Activated CD4-positive, alpha-beta T cell treated with anti-CD3 and anti-CD28 coated beads, Interleukin-2, amount 10 ng/mL, durations not matched to agents 7 days and 5 days (primary cell): Measurements from ENCODE around the gene TEX12. TPM values are rescaled to one million over a fixed set of nuclear protein-coding genes. Genes with fewer than 3 reads are reported as not detected.
"Not testable (repeated sequence)": the region's sequence is repeated elsewhere in the genome, so short reads cannot be mapped to it uniquely, and the experiment has no call there.

ENCODE experiments used
- CTCF ChIA-PET: fragments of 350-600 bp; sonication (Branson Sonifier 250); formaldehyde crosslinking; loops from one replicate; lab custom pipeline; 2021; ENCODE audit warnings: antibody characterized with exemption; lab: Charles Lee
- POLR2A ChIA-PET: fragments of 350-600 bp; sonication (Branson Sonifier 250); formaldehyde crosslinking; loops from one replicate; lab custom pipeline; 2021; ENCODE audit warnings: antibody characterized with exemption; lab: Charles Lee
- DNase-seq: peaks from one replicate; pipeline ENCODE4 v3.0.0-alpha.2; 2020
- H3K27ac Mint-ChIP-seq: one replicate; pipeline ENCODE4 v1.8.0; 2021; ENCODE audit warnings: mild to moderate bottlenecking, moderate library complexity, mixed read lengths
- H3K27me3 Mint-ChIP-seq: one replicate; pipeline ENCODE4 v1.8.0; 2021; ENCODE audit warnings: mixed read lengths
- H3K36me3 Mint-ChIP-seq: one replicate; pipeline ENCODE4 v1.8.0; 2021; ENCODE audit warnings: low read depth, mixed read lengths
- H3K4me1 Mint-ChIP-seq: one replicate; pipeline ENCODE4 v1.8.0; 2021; ENCODE audit warnings: mixed read lengths
- H3K4me3 Mint-ChIP-seq: one replicate; pipeline ENCODE4 v1.8.0; 2021; ENCODE audit warnings: mild to moderate bottlenecking, moderate library complexity, mixed read lengths
- H3K9me3 Mint-ChIP-seq: one replicate; pipeline ENCODE4 v1.8.0; 2021; ENCODE audit warnings: mixed read lengths
- total RNA-seq, 2 experiments: library from RNA; stranded (reverse); gene quantifications; one replicate each; pipeline ENCODE4 v1.2.3, GENCODE V29; 2021

Gene TEX12
- total RNA-seq, 2 experiments from 2014 or later: 0.20 to 0.35 TPM

DNA sequence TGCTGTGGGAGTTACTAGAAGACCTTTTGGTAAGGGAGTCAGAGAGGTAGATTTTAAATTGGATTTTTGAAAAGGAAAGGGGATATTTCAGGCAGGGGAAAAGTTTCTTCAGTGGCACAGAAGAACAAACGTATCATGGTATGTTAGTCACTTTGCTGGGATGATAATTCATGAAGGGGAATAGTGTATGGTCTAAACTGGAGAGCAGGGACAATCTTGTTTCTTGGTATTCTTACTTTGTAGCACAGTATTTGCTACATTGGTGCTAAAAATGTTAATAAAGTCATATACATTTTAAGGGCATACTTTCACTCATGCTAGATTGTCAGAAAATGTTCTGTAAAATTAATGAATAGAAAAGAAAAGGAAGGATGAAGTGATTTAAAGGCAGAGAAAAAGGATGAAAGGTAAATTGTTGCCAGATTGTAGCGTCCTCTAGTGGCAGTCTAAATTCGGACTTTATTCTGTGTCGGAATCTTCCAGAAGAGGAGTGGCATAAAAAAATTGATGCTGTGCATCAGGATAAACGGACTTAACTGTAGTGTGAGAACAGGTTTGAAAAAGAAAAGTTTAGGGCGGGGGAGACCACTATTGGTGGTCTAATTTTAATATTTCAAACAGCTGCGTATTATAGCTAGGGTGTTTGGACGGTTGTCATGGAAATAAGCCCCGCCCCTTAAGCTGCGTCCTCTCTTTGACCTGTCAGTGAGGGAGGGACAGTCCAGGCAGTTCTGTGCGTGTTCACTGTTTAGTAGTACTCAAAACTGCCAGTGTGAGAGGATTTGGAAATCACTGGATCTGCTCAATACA, 7.8 kb downstream of the TEX12 start, which contains the start of gene BCO2:
BCO2 (plus strand) TSS at position 724 of the 810 bp plus-strand sequence. CDS start 90 bp downstream, outside the sequence.
- peaks cover 10% of the 10 kb centered on the region for H3K4me1 Mint-ChIP-seq
- CTCF ChIA-PET: interaction anchor here (1.1 kb wide), 1 partner anchor 249 kb away, joined by 3 read pairs; no protein-coding TSS in a partner anchor
- POLR2A ChIA-PET: no interaction called here
- H3K9me3 Mint-ChIP-seq: no peaks in the 10 kb centered on the region
- H3K27me3 Mint-ChIP-seq: peaks cover 30% of the 10 kb centered on the region
- peak within 1 kb of the TSS; percentile 56 for H3K4me3 Mint-ChIP-seq
- H3K27ac Mint-ChIP-seq: no peak within 1 kb of the TSS
- no peaks in the 10 kb centered on the region for H3K36me3 Mint-ChIP-seq
- DNase-seq: peak; percentile 45

DNA sequence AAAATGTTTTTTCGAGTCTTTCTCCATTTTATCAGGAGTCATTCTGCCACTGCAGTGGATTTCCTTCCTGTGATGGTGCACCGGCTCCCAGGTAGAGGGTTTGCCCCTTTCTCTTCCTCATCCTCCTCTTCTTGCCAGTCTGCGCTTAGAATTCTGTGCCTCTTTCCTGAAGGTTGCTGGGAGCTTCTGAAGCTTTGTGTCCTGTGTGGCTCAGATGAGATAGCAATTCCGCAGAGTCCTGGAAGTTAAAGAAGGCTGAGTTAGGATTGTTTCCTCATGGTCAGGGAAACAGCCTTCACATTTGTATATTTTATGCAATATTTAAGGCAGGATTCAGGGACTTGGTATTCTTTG, 8.4 kb downstream of the TEX12 start:
- H3K27ac Mint-ChIP-seq: no peak overlapping the region
- CTCF ChIA-PET: interaction anchor here (0.6 to 1.1 kb wide), 3 partner anchors 46 to 249 kb away, joined by 3 read pairs; no protein-coding TSS in a partner anchor
- H3K4me3 Mint-ChIP-seq: no peak overlapping the region
- H3K36me3 Mint-ChIP-seq: no peaks in the 10 kb centered on the region
- DNase-seq: no peak
- H3K9me3 Mint-ChIP-seq: no peaks in the 10 kb centered on the region
- POLR2A ChIA-PET: no interaction called here
- H3K4me1 Mint-ChIP-seq: peaks cover 10% of the 10 kb centered on the region
- peaks cover 31% of the 10 kb centered on the region for H3K27me3 Mint-ChIP-seq

DNA sequence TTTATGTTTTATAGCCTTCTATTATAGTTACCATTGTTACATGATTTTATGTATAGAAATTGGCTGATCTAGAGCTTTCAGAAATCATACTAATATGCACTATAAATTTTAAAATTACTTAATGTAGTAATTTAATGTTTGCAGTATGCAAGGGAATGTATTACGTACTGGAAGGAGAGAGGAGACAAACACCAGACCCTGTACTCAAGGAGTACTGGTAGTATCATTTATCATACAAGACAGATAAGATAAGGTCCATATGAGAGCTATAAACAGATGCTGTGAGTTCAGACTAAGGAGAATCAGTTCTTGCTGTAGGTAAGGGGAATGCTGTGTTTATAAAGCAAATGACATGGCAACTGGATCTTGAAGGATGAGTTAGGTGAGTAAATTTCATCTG, 8.9 kb downstream of the TEX12 start:
- no peaks in the 10 kb centered on the region for H3K36me3 Mint-ChIP-seq
- peaks cover 31% of the 10 kb centered on the region for H3K27me3 Mint-ChIP-seq

DNA sequence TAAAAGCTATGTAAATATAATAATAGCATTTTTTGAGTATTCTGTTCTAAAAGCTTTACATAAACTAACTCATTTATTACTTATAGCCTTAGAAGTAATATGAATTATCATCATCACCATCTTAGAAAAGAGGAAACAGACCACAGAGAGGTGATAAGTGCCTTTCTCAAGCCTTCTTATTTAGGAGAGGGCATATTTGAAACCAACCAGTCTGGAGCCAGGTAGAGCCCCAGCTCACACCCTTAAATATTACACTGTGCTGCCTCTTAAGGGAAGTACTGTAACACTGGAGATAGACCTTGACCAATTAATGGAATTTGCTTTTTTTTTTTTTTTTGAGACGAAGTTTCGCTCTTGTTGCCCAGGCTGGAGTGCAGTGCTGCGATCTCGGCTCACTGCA, 10.4 kb downstream of the TEX12 start:
- no peak for DNase-seq
- H3K27me3 Mint-ChIP-seq: peaks cover 31% of the 10 kb centered on the region
- POLR2A ChIA-PET: no interaction called here
- H3K9me3 Mint-ChIP-seq: no peaks in the 10 kb centered on the region
- H3K4me1 Mint-ChIP-seq: peaks cover 10% of the 10 kb centered on the region
- H3K36me3 Mint-ChIP-seq: no peaks in the 10 kb centered on the region
- H3K27ac Mint-ChIP-seq: no peak overlapping the region
- CTCF ChIA-PET: interaction anchor here (0.6 kb wide), 1 partner anchor 76 kb away, joined by 3 read pairs; no protein-coding TSS in a partner anchor
- no peak overlapping the region for H3K4me3 Mint-ChIP-seq

More for the DNA sequence above, 8.9 kb downstream of the TEX12 start:
- Mint-ChIP-seq H3K4me3 (no peak overlapping the region), H3K9me3 (no peaks in the 10 kb centered on the region), H3K27ac (no peak overlapping the region), H3K4me1 (peaks cover 10% of the 10 kb centered on the region)
- ChIA-PET POLR2A (no interaction called here), CTCF (interaction anchor here (0.6 to 1.1 kb wide), 3 partner anchors 45 to 250 kb away, joined by 3 read pairs; no protein-coding TSS in a partner anchor)
- no peak for DNase-seq

DNA sequence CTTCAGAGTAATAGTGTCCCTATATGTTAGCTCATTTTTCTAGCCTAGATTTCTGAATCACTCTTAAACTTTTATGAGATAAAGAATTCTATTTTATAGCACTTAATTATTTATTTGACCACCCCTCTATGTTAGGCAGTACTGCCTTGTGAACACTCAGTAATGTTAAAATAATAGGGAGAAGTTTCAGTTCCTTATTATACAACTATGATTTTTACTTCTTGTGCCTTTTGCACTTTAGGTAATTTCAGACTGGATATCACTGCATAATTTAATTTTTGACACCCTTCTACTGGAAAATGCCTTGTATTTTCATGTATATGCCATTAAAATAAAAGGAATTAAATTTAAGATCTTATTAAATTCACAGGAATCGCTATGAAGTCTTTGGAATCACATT, 11.3 kb downstream of the TEX12 start:
- Mint-ChIP-seq H3K9me3 (no peaks in the 10 kb centered on the region), H3K4me1 (peaks cover 10% of the 10 kb centered on the region), H3K36me3 (no peaks in the 10 kb centered on the region), H3K27me3 (peaks cover 31% of the 10 kb centered on the region), H3K27ac (no peak overlapping the region), H3K4me3 (no peak overlapping the region)
- POLR2A ChIA-PET: no interaction called here
- CTCF ChIA-PET: no interaction called here
- no peak for DNase-seq

DNA sequence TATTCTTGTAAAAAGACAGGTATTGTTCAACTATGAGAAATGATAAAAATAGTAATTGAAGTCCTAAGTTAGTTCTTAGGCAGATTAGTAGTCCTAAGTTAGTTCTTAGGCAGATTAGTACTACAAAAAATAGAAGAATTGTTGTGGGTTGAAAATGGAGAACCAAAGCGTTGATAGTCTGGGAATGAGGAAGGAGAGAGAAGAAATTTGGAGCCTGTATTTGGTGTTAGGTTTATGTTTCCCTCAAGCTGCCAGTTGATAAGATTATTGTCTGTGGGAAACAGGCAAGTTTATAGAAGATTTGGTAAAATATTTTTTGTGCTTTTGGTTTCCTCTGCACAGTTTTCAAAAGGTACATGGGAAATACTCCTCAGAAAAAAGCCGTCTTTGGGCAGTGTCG, 11.8 kb downstream of the TEX12 start:
- peaks cover 31% of the 10 kb centered on the region for H3K27me3 Mint-ChIP-seq
- H3K4me1 Mint-ChIP-seq: peaks cover 10% of the 10 kb centered on the region
- CTCF ChIA-PET: no interaction called here
- no peaks in the 10 kb centered on the region for H3K36me3 Mint-ChIP-seq
- no peak overlapping the region for H3K27ac Mint-ChIP-seq
- no peaks in the 10 kb centered on the region for H3K9me3 Mint-ChIP-seq
- no peak for DNase-seq
- no peak overlapping the region for H3K4me3 Mint-ChIP-seq
- POLR2A ChIA-PET: no interaction called here

DNA sequence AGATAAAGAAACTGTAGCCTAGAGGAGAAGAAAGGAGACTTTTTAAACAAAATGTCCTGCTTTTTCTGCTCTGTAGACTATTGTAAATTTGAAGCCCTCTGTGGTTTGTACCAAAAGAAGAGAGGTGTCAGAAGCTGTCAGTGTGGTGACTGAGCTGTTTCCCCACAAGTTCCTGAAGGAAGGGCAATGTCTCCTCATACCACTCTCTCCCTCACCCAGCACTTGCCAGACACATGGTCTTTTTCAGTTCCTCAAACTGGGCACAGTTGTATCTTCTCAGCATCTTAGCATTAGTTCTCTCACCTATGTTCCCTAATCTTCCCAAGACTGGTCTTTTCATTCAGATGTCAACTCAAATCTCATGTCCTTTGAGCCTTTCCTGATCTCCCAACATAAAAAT, 12.4 kb downstream of the TEX12 start:
- Mint-ChIP-seq H3K27ac (no peak overlapping the region), H3K9me3 (no peaks in the 10 kb centered on the region), H3K4me1 (peaks cover 9% of the 10 kb centered on the region), H3K36me3 (no peaks in the 10 kb centered on the region), H3K27me3 (peaks cover 30% of the 10 kb centered on the region), H3K4me3 (no peak overlapping the region)
- no peak for DNase-seq
- POLR2A ChIA-PET: no interaction called here
- CTCF ChIA-PET: no interaction called here

DNA sequence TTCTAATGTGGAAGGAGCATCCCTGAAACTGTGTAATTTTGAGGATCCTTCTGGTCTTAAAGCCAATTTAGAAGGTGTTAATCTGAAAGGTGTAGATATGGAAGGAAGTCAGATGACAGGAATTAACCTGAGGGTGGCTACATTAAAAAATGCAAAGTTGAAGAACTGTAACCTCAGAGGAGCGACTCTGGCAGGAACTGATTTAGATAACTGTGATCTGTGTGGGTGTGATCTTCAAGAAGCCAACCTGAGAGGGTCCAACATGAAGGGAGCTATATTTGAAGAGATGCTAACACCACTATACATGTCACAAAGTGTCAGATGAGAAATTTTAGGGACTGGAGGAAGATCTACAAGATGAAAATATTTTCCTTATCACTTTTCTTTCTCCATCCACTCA, 15.7 kb downstream of the TEX12 start:
- Mint-ChIP-seq H3K4me1 (no peaks in the 10 kb centered on the region), H3K36me3 (no peaks in the 10 kb centered on the region), H3K4me3 (no peak overlapping the region), H3K9me3 (no peaks in the 10 kb centered on the region), H3K27ac (no peak overlapping the region), H3K27me3 (peaks cover 17% of the 10 kb centered on the region)
- no peak for DNase-seq
- ChIA-PET CTCF (no interaction called here), POLR2A (no interaction called here)

DNA sequence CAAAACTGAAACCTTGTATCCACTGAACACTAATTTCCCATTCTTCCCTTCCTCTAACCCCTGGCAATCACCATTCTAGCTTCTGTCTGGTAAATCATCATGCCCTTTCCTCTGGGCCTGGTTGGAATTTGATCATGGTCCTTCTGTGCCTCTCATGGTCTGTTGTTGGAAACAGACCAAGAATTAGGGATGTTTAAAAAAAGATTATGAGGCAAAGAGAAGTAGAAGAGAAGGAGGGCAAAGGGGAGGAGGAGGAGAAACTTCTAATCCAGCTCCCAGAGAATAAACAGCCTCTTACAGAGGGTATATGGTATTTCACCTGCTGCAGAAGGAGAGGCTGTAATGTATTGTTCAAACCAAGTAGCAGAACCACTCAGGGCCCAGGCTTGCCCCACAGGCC, 18.7 kb downstream of the TEX12 start:
- ChIA-PET POLR2A (no interaction called here), CTCF (no interaction called here)
- no peaks in the 10 kb centered on the region for H3K9me3 Mint-ChIP-seq

DNA sequence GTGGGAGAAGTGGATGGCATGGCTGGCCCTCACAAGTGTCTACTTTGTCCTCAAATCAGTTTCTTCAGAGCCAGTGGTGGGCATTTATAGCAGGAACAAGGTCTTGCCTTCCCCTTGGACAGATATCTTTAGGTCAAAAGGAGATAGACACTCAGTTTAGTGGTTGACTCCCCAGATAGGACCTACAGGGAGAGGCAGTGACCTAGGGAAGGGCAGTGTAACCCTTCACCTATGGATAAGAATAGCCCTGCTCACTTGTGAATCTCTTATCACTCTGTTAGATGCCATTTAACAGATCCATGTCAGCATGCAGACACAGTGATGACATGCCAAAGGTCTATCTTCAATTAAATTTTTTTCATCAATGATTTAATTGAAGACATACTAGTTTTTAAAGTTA, 19.1 kb downstream of the TEX12 start:
- CTCF ChIA-PET: no interaction called here
- Mint-ChIP-seq H3K36me3 (no peaks in the 10 kb centered on the region), H3K9me3 (no peaks in the 10 kb centered on the region), H3K4me3 (no peak overlapping the region), H3K27ac (no peak overlapping the region), H3K4me1 (no peaks in the 10 kb centered on the region), H3K27me3 (no peaks in the 10 kb centered on the region)
- POLR2A ChIA-PET: no interaction called here
- DNase-seq: no peak

More for the DNA sequence above, 18.7 kb downstream of the TEX12 start:
- Mint-ChIP-seq H3K36me3 (no peaks in the 10 kb centered on the region), H3K27me3 (no peaks in the 10 kb centered on the region), H3K4me3 (no peak overlapping the region), H3K4me1 (no peaks in the 10 kb centered on the region), H3K27ac (no peak overlapping the region)
- DNase-seq: no peak

DNA sequence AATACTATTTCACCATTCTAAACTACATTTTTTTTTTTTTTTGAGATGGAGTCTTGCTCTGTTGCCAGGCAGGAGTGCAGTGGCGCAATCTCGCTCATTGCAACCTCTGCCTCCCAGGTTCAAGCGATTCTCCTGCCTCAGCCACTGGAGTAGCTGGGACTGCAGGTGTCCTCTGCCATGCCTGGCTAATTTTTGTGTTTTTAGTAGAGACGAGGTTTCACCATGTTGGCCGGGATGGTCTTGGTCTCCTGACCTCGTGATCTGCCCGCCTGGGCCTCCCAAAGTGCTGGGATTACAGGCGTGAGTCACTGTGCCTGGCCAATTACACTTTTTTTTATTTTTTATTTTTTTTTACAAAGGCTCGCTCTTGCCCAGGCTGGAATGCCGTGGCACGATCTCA, 27.9 kb downstream of the TEX12 start:
- DNase-seq, H3K27me3 Mint-ChIP-seq, H3K36me3 Mint-ChIP-seq, POLR2A ChIA-PET, H3K27ac Mint-ChIP-seq, H3K9me3 Mint-ChIP-seq, H3K4me1 Mint-ChIP-seq, H3K4me3 Mint-ChIP-seq, CTCF ChIA-PET: not testable (repeated sequence)

DNA sequence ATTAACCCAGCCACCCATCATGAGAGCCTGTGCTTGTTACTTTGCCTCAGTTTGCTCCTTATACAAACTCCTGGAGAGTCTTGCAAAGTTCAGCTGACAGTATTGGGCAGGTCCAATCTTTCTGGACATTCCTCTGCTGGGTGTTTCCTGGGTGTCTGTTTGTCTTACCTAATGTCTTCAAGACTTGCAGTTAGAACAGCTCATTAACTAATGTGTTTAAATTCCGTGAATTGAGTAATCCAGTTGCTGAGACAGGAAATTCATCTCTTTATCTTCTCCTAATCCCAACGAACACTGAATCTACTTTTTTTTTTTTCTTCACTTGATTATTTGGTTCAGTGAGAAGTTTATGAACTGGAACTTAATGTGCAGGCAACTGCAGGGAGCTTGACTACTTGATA, 28.8 kb downstream of the TEX12 start:
- DNase-seq: no peak
- Mint-ChIP-seq H3K36me3 (no peaks in the 10 kb centered on the region), H3K4me3 (no peak overlapping the region), H3K9me3 (no peaks in the 10 kb centered on the region), H3K27ac (no peak overlapping the region), H3K4me1 (no peaks in the 10 kb centered on the region), H3K27me3 (peaks cover 7% of the 10 kb centered on the region)
- POLR2A ChIA-PET: no interaction called here
- CTCF ChIA-PET: interaction anchor here (0.6 kb wide), 2 partner anchors 486 to 490 kb away, joined by 3 read pairs; no protein-coding TSS in a partner anchor

DNA sequence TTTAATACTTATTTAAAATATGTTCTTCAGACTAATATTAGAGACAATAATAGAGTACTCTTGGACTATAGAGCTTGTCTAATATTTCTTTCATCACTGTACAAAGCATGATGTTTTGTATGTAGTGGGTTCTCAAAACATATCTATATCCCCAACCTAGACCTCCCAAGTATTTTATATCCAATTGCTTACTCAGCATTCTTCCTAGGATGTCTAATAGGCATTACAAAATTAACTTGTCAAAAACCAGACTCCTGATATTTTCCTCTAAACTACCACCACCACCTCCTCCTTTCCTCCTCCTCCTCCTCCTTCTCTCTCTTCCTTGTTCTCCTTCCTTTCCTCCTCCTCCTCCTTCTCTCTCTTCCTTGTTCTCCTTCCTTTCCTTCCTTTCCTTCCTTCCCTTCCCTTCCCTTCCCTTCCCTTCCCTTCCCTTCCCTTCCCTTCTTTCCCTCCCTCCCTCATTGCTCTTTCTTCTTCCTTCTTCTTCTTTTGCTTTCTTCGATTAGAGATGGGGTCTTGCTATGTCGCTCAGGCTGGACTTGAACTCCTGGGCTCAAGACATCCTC, 29.4 kb downstream of the TEX12 start:
- Mint-ChIP-seq H3K4me3 (no peak overlapping the region), H3K27ac (no peak overlapping the region), H3K36me3 (no peaks in the 10 kb centered on the region), H3K27me3 (peaks cover 7% of the 10 kb centered on the region), H3K4me1 (no peaks in the 10 kb centered on the region), H3K9me3 (no peaks in the 10 kb centered on the region)
- POLR2A ChIA-PET: no interaction called here
- CTCF ChIA-PET: no interaction called here
- no peak for DNase-seq
